Neural cell (in vitro differentiated cells): Measurements from ENCODE around the gene TRUB1. TPM values are rescaled to one million over a fixed set of nuclear protein-coding genes. Genes with fewer than 3 reads are reported as not detected.

Experiments
- H2AFZ ChIP-seq: fragments of 200-600, 300-800 bp; sonication (generic), shearing (Covaris generic); 2 replicates; pipeline ENCODE4 v1.6.0; 2014; ENCODE audit warnings: low read depth, mild to moderate bottlenecking, antibody characterized with exemption, low read length, moderate library complexity
- H3F3A ChIP-seq: fragments of 200-600 bp; shearing (Covaris generic); 2 replicates; pipeline ENCODE4 v1.6.1; 2016; ENCODE audit warnings: mild to moderate bottlenecking, moderate library complexity, mixed read lengths, antibody characterized with exemption, low read length; ENCODE audit not compliant: insufficient read depth, poor library complexity, severe bottlenecking
- H3K27ac ChIP-seq: fragments of 200-600, 300-800 bp; sonication (generic), shearing (Covaris generic); 2 replicates; pipeline ENCODE4 v1.5.1; 2014; ENCODE audit warnings: mild to moderate bottlenecking, low read length, moderate library complexity
- H3K27me3 ChIP-seq: fragments of 300-800, 200-600 bp; sonication (generic), shearing (Covaris generic); 2 replicates; pipeline ENCODE4 v1.6.0; 2014; ENCODE audit warnings: mild to moderate bottlenecking, low read depth, low read length, moderate library complexity; ENCODE audit not compliant: insufficient read depth
- H3K36me3 ChIP-seq: fragments of 300-800, 200-600 bp; sonication (generic), shearing (Covaris generic); 2 replicates; pipeline ENCODE4 v1.5.1; 2014; ENCODE audit warnings: mild to moderate bottlenecking, antibody characterized with exemption, low read length, moderate library complexity; ENCODE audit not compliant: insufficient read depth
- H3K4me2 ChIP-seq: fragments of 300-800, 200-600 bp; sonication (generic), shearing (Covaris generic); 2 replicates; pipeline ENCODE4 v1.6.0; 2014; ENCODE audit warnings: mild to moderate bottlenecking, low read length
- H3K4me3 ChIP-seq: fragments of 300-800, 200-600 bp; sonication (generic), shearing (Covaris generic); 2 replicates; pipeline ENCODE4 v1.5.1; 2014; ENCODE audit warnings: mild to moderate bottlenecking, low read length, moderate library complexity
- H3K79me2 ChIP-seq: fragments of 200-600 bp; shearing (Covaris generic); replicated peaks from 2 replicates; pipeline ENCODE4 v1.6.0; 2014; ENCODE audit warnings: mild to moderate bottlenecking, low read length, moderate library complexity; ENCODE audit not compliant: insufficient read depth
- H3K9ac ChIP-seq: fragments of 300-800, 200-600 bp; sonication (generic), shearing (Covaris generic); 2 replicates; pipeline ENCODE4 v1.6.1; 2016; ENCODE audit warnings: mild to moderate bottlenecking, low read length, mixed read lengths
- H3K9me2 ChIP-seq: fragments of 200-600 bp; shearing (Covaris generic); 2 replicates; pipeline ENCODE4 v1.6.1; 2016; ENCODE audit warnings: mild to moderate bottlenecking, low read length, mixed read lengths; ENCODE audit not compliant: insufficient read depth
- H3K9me3 ChIP-seq: fragments of 200-600, 300-800 bp; sonication (generic), shearing (Covaris generic); 2 replicates; pipeline ENCODE4 v1.6.1; 2016; ENCODE audit warnings: mild to moderate bottlenecking, mixed run types, low read length, moderate library complexity, mixed read lengths
- H4K20me1 ChIP-seq: fragments of 200-600 bp; shearing (Covaris generic); 2 replicates; pipeline ENCODE4 v1.6.1; 2016; ENCODE audit warnings: mild to moderate bottlenecking, mixed run types; ENCODE audit not compliant: insufficient read depth
- CTCF ChIP-seq: fragments of 450-650 bp; IDR thresholded peaks from 2 replicates; pipeline ENCODE4 v1.5.1; 2014; ENCODE audit warnings: antibody characterized with exemption, mild to moderate bottlenecking, moderate library complexity; ENCODE audit not compliant: poor library complexity, severe bottlenecking
- EP300 ChIP-seq: fragments of 450-650 bp; conservative IDR thresholded peaks from 2 replicates; pipeline ENCODE4 v1.6.1; 2014; ENCODE audit warnings: antibody characterized with exemption, mild to moderate bottlenecking, moderate library complexity; ENCODE audit not compliant: poor library complexity, severe bottlenecking
- EZH2 ChIP-seq: fragments of 200-600, 300-800 bp; shearing (Covaris generic), sonication (generic); IDR thresholded peaks from 2 replicates; pipeline ENCODE4 v1.6.1; 2014; ENCODE audit warnings: antibody characterized with exemption, low read length, borderline replicate concordance, mild to moderate bottlenecking; ENCODE audit not compliant: insufficient read depth, poor library complexity, severe bottlenecking
- MXI1 ChIP-seq: fragments of 450-650 bp; conservative IDR thresholded peaks from 2 replicates; pipeline ENCODE4 v1.6.1; 2014; ENCODE audit warnings: antibody characterized with exemption, mild to moderate bottlenecking; ENCODE audit not compliant: poor library complexity, severe bottlenecking
- POLR2AphosphoS5 ChIP-seq: IDR thresholded peaks from 2 replicates; pipeline ENCODE4 v1.6.1; 2012
- RAD21 ChIP-seq: fragments of 450-650 bp; conservative IDR thresholded peaks from 2 replicates; pipeline ENCODE4 v1.6.1; 2014; ENCODE audit warnings: antibody characterized with exemption, mild to moderate bottlenecking, moderate library complexity
- REST ChIP-seq: IDR thresholded peaks from 2 replicates; pipeline ENCODE4 v1.6.1; 2012; ENCODE audit warnings: borderline replicate concordance
- SMC3 ChIP-seq: fragments of 450-650 bp; conservative IDR thresholded peaks from 2 replicates; pipeline ENCODE4 v1.6.1; 2014; ENCODE audit warnings: antibody characterized with exemption, mild to moderate bottlenecking, moderate library complexity; ENCODE audit not compliant: poor library complexity
- TAF1 ChIP-seq: IDR thresholded peaks from 2 replicates; pipeline ENCODE4 v1.6.1; 2012; ENCODE audit warnings: low read depth
- polyA minus RNA-seq: library from RNA; depleted of rRNA, polyadenylated mRNA; stranded (reverse); fragments of >200 nt; gene quantifications from 2 replicates; pipeline ENCODE4 v1.2.3, GENCODE V29; 2014
- polyA plus RNA-seq: library from polyadenylated mRNA; depleted of rRNA; stranded (reverse); fragments of >200 nt; gene quantifications from 2 replicates; pipeline ENCODE4 v1.2.3, GENCODE V29; 2014

Gene TRUB1
- polyA plus RNA-seq, result 45.4 and 48.8 TPM in 2 replicates
- 65.5 and 66.0 TPM in 2 replicates for polyA minus RNA-seq

DNA sequence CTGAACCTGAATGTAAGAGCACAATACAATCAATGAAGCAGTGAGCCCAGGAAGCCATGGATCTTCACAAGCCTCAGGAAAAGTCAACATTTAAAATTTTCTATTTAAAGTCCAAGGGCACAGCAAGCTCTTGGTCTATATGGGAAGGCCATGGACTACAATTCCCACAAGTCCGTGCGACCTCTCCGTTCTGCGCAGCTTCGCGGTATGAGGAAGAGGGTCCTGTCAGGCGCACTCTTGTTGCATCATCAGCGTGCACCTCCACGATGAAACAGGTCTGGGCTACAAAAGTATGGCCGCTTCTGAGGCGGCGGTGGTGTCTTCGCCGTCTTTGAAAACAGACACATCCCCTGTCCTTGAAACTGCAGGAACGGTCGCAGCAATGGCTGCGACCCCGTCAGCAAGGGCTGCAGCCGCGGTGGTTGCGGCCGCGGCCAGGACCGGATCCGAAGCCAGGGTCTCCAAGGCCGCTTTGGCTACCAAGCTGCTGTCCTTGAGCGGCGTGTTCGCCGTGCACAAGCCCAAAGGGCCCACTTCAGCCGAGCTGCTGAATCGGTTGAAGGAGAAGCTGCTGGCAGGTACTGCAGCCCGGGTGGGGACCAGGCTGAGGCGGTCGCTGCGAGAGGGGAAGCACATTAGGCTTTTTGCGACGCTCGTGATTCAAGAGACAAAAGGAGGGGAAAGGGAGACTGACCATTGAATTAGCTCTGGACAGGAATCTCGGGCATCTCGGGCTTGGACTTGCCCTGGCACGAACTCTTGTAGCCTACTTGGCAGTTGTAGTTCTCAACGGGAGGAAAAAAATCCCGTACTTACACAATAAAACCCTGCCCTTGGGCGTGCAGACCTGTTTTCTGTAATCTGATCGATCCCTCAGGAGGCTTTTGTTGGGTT, at the start of gene TRUB1:
Gene TRUB1, plus strand, starts transcription at position 234 of the 894 bp plus-strand sequence. Its CDS starts 59 bp downstream, at position 293.
- H3K27ac ChIP-seq, result peak within 1 kb of the TSS; percentile 89
- no peaks in the 10 kb centered on the region for H4K20me1 ChIP-seq
- no peaks in the 10 kb centered on the region for H3K9me3 ChIP-seq
- peak; percentile 93 for TF ChIP-seq MXI1
- TF ChIP-seq TAF1, result peak; percentile 98
- TF ChIP-seq POLR2AphosphoS5, result peak; percentile 94
- peak; percentile 68 for TF ChIP-seq SMC3
- no peak for TF ChIP-seq CTCF
- peak; percentile 56 for TF ChIP-seq EP300
- no peak for TF ChIP-seq EZH2
- peak; percentile 66 for TF ChIP-seq RAD21
- TF ChIP-seq REST, result peak; percentile 98
- H3K36me3 ChIP-seq, result no peaks in the 10 kb centered on the region
- peak within 1 kb of the TSS; percentile 78 for H2AFZ ChIP-seq
- H3K4me2 ChIP-seq, result peak within 1 kb of the TSS; percentile 91
- H3F3A ChIP-seq, result no peaks in the 10 kb centered on the region
- H3K9ac ChIP-seq, result peak within 1 kb of the TSS; percentile 94
- peak within 1 kb of the TSS; percentile 92 for H3K4me3 ChIP-seq
- H3K9me2 ChIP-seq, result no peaks in the 10 kb centered on the region
- H3K79me2 ChIP-seq, result peaks cover 31% of the 10 kb centered on the region
- no peaks in the 10 kb centered on the region for H3K27me3 ChIP-seq

DNA sequence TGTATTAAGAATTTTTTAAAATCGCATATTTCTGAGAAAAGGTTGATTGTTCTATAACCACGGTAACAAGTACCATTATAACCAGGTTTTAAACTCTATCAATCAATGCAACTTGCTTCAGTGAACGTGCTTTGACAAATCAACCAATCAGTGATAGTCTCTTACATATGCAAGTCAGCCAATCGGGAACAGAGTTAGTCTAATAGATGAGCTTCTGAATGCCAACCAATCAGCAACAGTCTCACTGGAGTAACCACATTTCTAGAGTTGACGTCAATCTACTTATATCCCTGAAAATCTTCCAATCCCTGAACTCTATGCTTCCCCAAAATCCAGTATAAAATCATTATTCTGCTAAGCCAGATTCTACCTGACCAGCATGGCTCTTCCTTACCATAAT, 44.7 kb upstream of the TRUB1 start:
- Histone ChIP-seq H4K20me1 (no peaks in the 10 kb centered on the region), H3K36me3 (no peaks in the 10 kb centered on the region), H3K27me3 (no peaks in the 10 kb centered on the region), H3K9me3 (no peaks in the 10 kb centered on the region), H3K4me3 (no peak overlapping the region), H3F3A (no peaks in the 10 kb centered on the region), H3K4me2 (no peak overlapping the region), H2AFZ (no peak overlapping the region), H3K9ac (no peak overlapping the region), H3K79me2 (no peaks in the 10 kb centered on the region), H3K9me2 (no peaks in the 10 kb centered on the region), H3K27ac (no peak overlapping the region)
- no peak for TF ChIP-seq REST
- no peak for TF ChIP-seq MXI1
- no peak for TF ChIP-seq RAD21
- no peak for TF ChIP-seq SMC3
- no peak for TF ChIP-seq EZH2
- no peak for TF ChIP-seq EP300
- no peak for TF ChIP-seq TAF1
